Neural cell (in vitro differentiated cells): ENCODE data around the gene DIS3L. TPM values are rescaled to one million over a fixed set of nuclear protein-coding genes. Genes with fewer than 3 reads are reported as not detected.

ENCODE experiments used
- H2AFZ ChIP-seq: fragments of 200-600, 300-800 bp; sonication (generic), shearing (Covaris generic); 2 replicates; pipeline ENCODE4 v1.6.0; 2014; ENCODE audit warnings: low read depth, mild to moderate bottlenecking, antibody characterized with exemption, low read length, moderate library complexity
- H3F3A ChIP-seq: fragments of 200-600 bp; shearing (Covaris generic); 2 replicates; pipeline ENCODE4 v1.6.1; 2016; ENCODE audit warnings: mild to moderate bottlenecking, moderate library complexity, mixed read lengths, antibody characterized with exemption, low read length; ENCODE audit not compliant: insufficient read depth, poor library complexity, severe bottlenecking
- H3K27ac ChIP-seq: fragments of 200-600, 300-800 bp; sonication (generic), shearing (Covaris generic); 2 replicates; pipeline ENCODE4 v1.5.1; 2014; ENCODE audit warnings: mild to moderate bottlenecking, low read length, moderate library complexity
- H3K27me3 ChIP-seq: fragments of 300-800, 200-600 bp; sonication (generic), shearing (Covaris generic); 2 replicates; pipeline ENCODE4 v1.6.0; 2014; ENCODE audit warnings: mild to moderate bottlenecking, low read depth, low read length, moderate library complexity; ENCODE audit not compliant: insufficient read depth
- H3K36me3 ChIP-seq: fragments of 300-800, 200-600 bp; sonication (generic), shearing (Covaris generic); 2 replicates; pipeline ENCODE4 v1.5.1; 2014; ENCODE audit warnings: mild to moderate bottlenecking, antibody characterized with exemption, low read length, moderate library complexity; ENCODE audit not compliant: insufficient read depth
- H3K4me2 ChIP-seq: fragments of 300-800, 200-600 bp; sonication (generic), shearing (Covaris generic); 2 replicates; pipeline ENCODE4 v1.6.0; 2014; ENCODE audit warnings: mild to moderate bottlenecking, low read length
- H3K4me3 ChIP-seq: fragments of 300-800, 200-600 bp; sonication (generic), shearing (Covaris generic); 2 replicates; pipeline ENCODE4 v1.5.1; 2014; ENCODE audit warnings: mild to moderate bottlenecking, low read length, moderate library complexity
- H3K79me2 ChIP-seq: fragments of 200-600 bp; shearing (Covaris generic); replicated peaks from 2 replicates; pipeline ENCODE4 v1.6.0; 2014; ENCODE audit warnings: mild to moderate bottlenecking, low read length, moderate library complexity; ENCODE audit not compliant: insufficient read depth
- H3K9ac ChIP-seq: fragments of 300-800, 200-600 bp; sonication (generic), shearing (Covaris generic); 2 replicates; pipeline ENCODE4 v1.6.1; 2016; ENCODE audit warnings: mild to moderate bottlenecking, low read length, mixed read lengths
- H3K9me2 ChIP-seq: fragments of 200-600 bp; shearing (Covaris generic); 2 replicates; pipeline ENCODE4 v1.6.1; 2016; ENCODE audit warnings: mild to moderate bottlenecking, low read length, mixed read lengths; ENCODE audit not compliant: insufficient read depth
- H3K9me3 ChIP-seq: fragments of 200-600, 300-800 bp; sonication (generic), shearing (Covaris generic); 2 replicates; pipeline ENCODE4 v1.6.1; 2016; ENCODE audit warnings: mild to moderate bottlenecking, mixed run types, low read length, moderate library complexity, mixed read lengths
- H4K20me1 ChIP-seq: fragments of 200-600 bp; shearing (Covaris generic); 2 replicates; pipeline ENCODE4 v1.6.1; 2016; ENCODE audit warnings: mild to moderate bottlenecking, mixed run types; ENCODE audit not compliant: insufficient read depth
- EP300 ChIP-seq: fragments of 450-650 bp; conservative IDR thresholded peaks from 2 replicates; pipeline ENCODE4 v1.6.1; 2014; ENCODE audit warnings: antibody characterized with exemption, mild to moderate bottlenecking, moderate library complexity; ENCODE audit not compliant: poor library complexity, severe bottlenecking
- EZH2 ChIP-seq: fragments of 200-600, 300-800 bp; shearing (Covaris generic), sonication (generic); IDR thresholded peaks from 2 replicates; pipeline ENCODE4 v1.6.1; 2014; ENCODE audit warnings: antibody characterized with exemption, low read length, borderline replicate concordance, mild to moderate bottlenecking; ENCODE audit not compliant: insufficient read depth, poor library complexity, severe bottlenecking
- MXI1 ChIP-seq: fragments of 450-650 bp; conservative IDR thresholded peaks from 2 replicates; pipeline ENCODE4 v1.6.1; 2014; ENCODE audit warnings: antibody characterized with exemption, mild to moderate bottlenecking; ENCODE audit not compliant: poor library complexity, severe bottlenecking
- POLR2AphosphoS5 ChIP-seq: IDR thresholded peaks from 2 replicates; pipeline ENCODE4 v1.6.1; 2012
- RAD21 ChIP-seq: fragments of 450-650 bp; conservative IDR thresholded peaks from 2 replicates; pipeline ENCODE4 v1.6.1; 2014; ENCODE audit warnings: antibody characterized with exemption, mild to moderate bottlenecking, moderate library complexity
- SMC3 ChIP-seq: fragments of 450-650 bp; conservative IDR thresholded peaks from 2 replicates; pipeline ENCODE4 v1.6.1; 2014; ENCODE audit warnings: antibody characterized with exemption, mild to moderate bottlenecking, moderate library complexity; ENCODE audit not compliant: poor library complexity
- TAF1 ChIP-seq: IDR thresholded peaks from 2 replicates; pipeline ENCODE4 v1.6.1; 2012; ENCODE audit warnings: low read depth
- polyA plus RNA-seq: library from polyadenylated mRNA; depleted of rRNA; stranded (reverse); fragments of >200 nt; gene quantifications from 2 replicates; pipeline ENCODE4 v1.2.3, GENCODE V29; 2014
- TF ChIP-seq, protein P1 (sequence below): IDR thresholded peaks from 2 replicates; pipeline ENCODE4 v1.6.1; 2012; ENCODE audit warnings: borderline replicate concordance
- TF ChIP-seq, protein P2 (sequence below): fragments of 450-650 bp; IDR thresholded peaks from 2 replicates; pipeline ENCODE4 v1.5.1; 2014; ENCODE audit warnings: antibody characterized with exemption, mild to moderate bottlenecking, moderate library complexity; ENCODE audit not compliant: poor library complexity, severe bottlenecking

DIS3L gene
- polyA plus RNA-seq, 1 donor from 2014 or later = 9.9 TPM

- Histone ChIP-seq H3K9ac (no peak overlapping the region), H4K20me1 (no peaks in the 10 kb centered on the region), H3K9me2 (no peaks in the 10 kb centered on the region), H3K27ac (no peak overlapping the region), H3K36me3 (no peaks in the 10 kb centered on the region), H3K79me2 (no peaks in the 10 kb centered on the region), H3K4me2 (no peak overlapping the region), H3K4me3 (no peak overlapping the region), H2AFZ (no peak overlapping the region), H3F3A (no peaks in the 10 kb centered on the region), H3K27me3 (no peaks in the 10 kb centered on the region), H3K9me3 (no peaks in the 10 kb centered on the region)
- TF ChIP-seq TAF1 (no peak), SMC3 (no peak), EP300 (no peak), MXI1 (no peak), POLR2AphosphoS5 (no peak), EZH2 (no peak), RAD21 (no peak)
- TF ChIP-seq, protein P1, sequence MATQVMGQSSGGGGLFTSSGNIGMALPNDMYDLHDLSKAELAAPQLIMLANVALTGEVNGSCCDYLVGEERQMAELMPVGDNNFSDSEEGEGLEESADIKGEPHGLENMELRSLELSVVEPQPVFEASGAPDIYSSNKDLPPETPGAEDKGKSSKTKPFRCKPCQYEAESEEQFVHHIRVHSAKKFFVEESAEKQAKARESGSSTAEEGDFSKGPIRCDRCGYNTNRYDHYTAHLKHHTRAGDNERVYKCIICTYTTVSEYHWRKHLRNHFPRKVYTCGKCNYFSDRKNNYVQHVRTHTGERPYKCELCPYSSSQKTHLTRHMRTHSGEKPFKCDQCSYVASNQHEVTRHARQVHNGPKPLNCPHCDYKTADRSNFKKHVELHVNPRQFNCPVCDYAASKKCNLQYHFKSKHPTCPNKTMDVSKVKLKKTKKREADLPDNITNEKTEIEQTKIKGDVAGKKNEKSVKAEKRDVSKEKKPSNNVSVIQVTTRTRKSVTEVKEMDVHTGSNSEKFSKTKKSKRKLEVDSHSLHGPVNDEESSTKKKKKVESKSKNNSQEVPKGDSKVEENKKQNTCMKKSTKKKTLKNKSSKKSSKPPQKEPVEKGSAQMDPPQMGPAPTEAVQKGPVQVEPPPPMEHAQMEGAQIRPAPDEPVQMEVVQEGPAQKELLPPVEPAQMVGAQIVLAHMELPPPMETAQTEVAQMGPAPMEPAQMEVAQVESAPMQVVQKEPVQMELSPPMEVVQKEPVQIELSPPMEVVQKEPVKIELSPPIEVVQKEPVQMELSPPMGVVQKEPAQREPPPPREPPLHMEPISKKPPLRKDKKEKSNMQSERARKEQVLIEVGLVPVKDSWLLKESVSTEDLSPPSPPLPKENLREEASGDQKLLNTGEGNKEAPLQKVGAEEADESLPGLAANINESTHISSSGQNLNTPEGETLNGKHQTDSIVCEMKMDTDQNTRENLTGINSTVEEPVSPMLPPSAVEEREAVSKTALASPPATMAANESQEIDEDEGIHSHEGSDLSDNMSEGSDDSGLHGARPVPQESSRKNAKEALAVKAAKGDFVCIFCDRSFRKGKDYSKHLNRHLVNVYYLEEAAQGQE = no peak
- TF ChIP-seq, protein P2, sequence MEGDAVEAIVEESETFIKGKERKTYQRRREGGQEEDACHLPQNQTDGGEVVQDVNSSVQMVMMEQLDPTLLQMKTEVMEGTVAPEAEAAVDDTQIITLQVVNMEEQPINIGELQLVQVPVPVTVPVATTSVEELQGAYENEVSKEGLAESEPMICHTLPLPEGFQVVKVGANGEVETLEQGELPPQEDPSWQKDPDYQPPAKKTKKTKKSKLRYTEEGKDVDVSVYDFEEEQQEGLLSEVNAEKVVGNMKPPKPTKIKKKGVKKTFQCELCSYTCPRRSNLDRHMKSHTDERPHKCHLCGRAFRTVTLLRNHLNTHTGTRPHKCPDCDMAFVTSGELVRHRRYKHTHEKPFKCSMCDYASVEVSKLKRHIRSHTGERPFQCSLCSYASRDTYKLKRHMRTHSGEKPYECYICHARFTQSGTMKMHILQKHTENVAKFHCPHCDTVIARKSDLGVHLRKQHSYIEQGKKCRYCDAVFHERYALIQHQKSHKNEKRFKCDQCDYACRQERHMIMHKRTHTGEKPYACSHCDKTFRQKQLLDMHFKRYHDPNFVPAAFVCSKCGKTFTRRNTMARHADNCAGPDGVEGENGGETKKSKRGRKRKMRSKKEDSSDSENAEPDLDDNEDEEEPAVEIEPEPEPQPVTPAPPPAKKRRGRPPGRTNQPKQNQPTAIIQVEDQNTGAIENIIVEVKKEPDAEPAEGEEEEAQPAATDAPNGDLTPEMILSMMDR = no peak
Observed at GRCh38 chr15:66364944-66365528, 71.7 kb downstream of the DIS3L start.

DNA sequence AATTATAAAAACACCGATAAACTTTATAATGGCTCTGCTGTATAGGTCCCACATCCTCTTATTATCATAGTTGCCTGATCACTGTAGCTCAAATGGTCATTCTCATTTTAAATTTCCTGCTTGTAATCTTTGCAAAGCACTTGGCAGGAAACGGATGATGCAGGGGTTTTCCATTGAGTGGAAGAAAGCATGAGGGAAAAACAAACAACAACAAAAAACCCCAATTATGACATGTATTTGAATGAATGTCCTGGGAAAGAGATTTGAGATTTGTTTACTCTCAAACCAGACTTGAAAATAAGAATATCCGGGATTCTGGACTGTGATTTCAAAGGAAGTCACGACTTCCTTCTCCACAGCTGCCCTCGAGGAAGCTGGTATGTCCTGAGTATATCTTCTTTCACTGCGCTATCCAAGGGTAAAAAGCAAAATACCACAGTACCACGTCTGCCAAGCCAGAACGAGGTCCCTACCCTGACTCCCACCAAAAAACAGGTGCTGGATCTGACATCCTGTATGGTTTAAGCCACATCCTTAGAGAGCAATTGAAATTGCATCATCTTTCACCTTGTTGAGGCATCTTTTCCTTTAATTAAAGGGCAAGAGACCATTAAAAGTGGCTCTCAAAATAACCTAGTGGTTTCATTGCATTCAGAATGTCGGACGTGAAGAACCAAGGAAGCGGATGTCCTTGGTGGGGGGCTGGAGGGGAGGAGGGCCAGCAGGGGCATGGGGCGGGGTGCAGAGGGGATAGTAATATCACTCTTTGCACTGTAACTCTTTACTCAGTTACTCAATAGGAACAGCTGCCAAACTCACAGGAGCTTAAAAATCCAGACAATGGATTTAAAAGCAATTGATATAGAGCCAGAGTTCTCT, 76.6 kb downstream of the DIS3L start:
- H3K27ac ChIP-seq = no peak overlapping the region
- H4K20me1 ChIP-seq = no peaks in the 10 kb centered on the region
- no peaks in the 10 kb centered on the region for H3K79me2 ChIP-seq

More for the DNA sequence above, 76.6 kb downstream of the DIS3L start:
- H3F3A ChIP-seq = no peaks in the 10 kb centered on the region
- no peak overlapping the region for H2AFZ ChIP-seq
- H3K9me3 ChIP-seq = no peaks in the 10 kb centered on the region
- no peaks in the 10 kb centered on the region for H3K9me2 ChIP-seq
- H3K9ac ChIP-seq = no peak overlapping the region
- no peaks in the 10 kb centered on the region for H3K36me3 ChIP-seq
- no peaks in the 10 kb centered on the region for H3K27me3 ChIP-seq
- H3K4me3 ChIP-seq = no peak overlapping the region
- no peak overlapping the region for H3K4me2 ChIP-seq
- TF ChIP-seq EZH2 (no peak), TAF1 (no peak), EP300 (no peak), RAD21 (no peak), MXI1 (no peak), POLR2AphosphoS5 (no peak), SMC3 (no peak)
- TF ChIP-seq, protein P2 = no peak
